H1 (cell line): ENCODE data around the gene SEMG2. TPM values are rescaled to one million over a fixed set of nuclear protein-coding genes. Genes with fewer than 3 reads are reported as not detected.

ENCODE experiments used
- CBX5 ChIP-seq: fragments of 300-800, 300-1000 bp; sonication (generic); IDR thresholded peaks from 2 replicates; pipeline ENCODE4 v1.7.1; 2016; ENCODE audit warnings: antibody characterized with exemption, low read length, low read depth
- CHD7 ChIP-seq: fragments of 300-600 bp; sonication (generic); IDR thresholded peaks from 2 replicates; pipeline ENCODE4 v1.7.1; 2012; ENCODE audit warnings: low read length, moderate library complexity, mild to moderate bottlenecking, inconsistent platforms; ENCODE audit not compliant: insufficient replicate concordance
- SIN3A ChIP-seq, 2 experiments: IDR thresholded peaks in 1 of 2; conservative IDR thresholded peaks in 1 of 2; 2 replicates each; pipeline ENCODE4 v1.6.1; 2011 to 2012; ENCODE audit warnings: low read length in 2 of 2, improper control_type of control experiment in 1 of 2, low read depth in 1 of 2, mild to moderate bottlenecking in 1 of 2
- SIRT6 ChIP-seq: IDR thresholded peaks from one replicate; pipeline ENCODE4 v1.7.1; 2012; ENCODE audit warnings: low read length, inconsistent platforms
- polyA plus RNA-seq, 7 experiments: library from polyadenylated mRNA; depleted of rRNA in 3 of 7; stranded (reverse) in 5 of 7; unstranded in 2 of 7; fragments of >200 nt in 5 of 7; fragments of 200-250 nt in 2 of 7; gene quantifications; 1 replicate in 5 of 7; 2 replicates in 1 of 7; 4 replicates in 1 of 7; pipeline versions ENCODE4 v1.2.1 to v1.2.3, GENCODE V29; 2011 to 2013; ENCODE audit warnings: missing spikeins in 2 of 7, mixed read lengths in 2 of 7
- total RNA-seq: library from RNA; stranded (reverse); fragmentation: NEBNext Ultra II Directional; extraction: Animal tissue kit (Norgen Biotek cat#: 25700); gene quantifications from 2 replicates; pipeline ENCODE4 v1.2.1, GENCODE V29; 2021

Gene SEMG2
- total and polyA plus RNA-seq, 2 of the 8 experiments (the other 6 are each of a cell fraction or from before 2014, with no cell fraction given), result not detected

DNA sequence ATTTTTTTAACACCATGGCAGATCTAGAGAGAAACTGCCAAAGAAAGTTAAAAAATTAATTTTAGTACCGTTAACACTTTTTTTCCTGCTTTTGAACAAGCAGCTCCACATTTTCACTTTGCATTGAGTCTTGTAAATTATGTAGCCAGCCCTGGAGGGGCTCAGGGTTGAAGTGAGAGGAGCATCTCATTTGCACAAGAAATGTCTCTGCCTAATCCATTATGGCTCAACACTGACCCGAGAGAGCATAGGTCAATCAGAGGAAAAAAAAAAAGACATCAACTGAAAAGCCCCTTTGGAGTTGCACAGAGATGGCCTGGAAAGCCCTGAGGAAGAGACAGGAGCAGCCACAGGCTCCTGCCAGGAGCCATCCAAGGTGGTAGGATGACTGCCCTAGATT is 37.5 kb downstream of the SEMG2 start (continued):
- TF ChIP-seq CHD7 (no peak), SIN3A (conservative IDR thresholded peaks at IDR 0.05 in 1 of 2, IDR thresholded peaks at IDR 0.05 in 1 of 2; ENCODE audit: low read depth in 1 of 2, low read length in 2 of 2) (no peak), SIRT6 (no peak), CBX5 (no peak)
